ENCODE data around the gene ST3GAL5. TPM values are rescaled to one million over a fixed set of nuclear protein-coding genes. Genes with fewer than 3 reads are reported as not detected.

The ST3GAL5 gene
- total RNA-seq, 1 experiment from 2014 or later, result 5.9 TPM

- POLR2A ChIA-PET (ENCODE audit: unreplicated experiment), result no interaction called here
- H3K9me2 ChIP-seq (ENCODE audit: insufficient read depth), result no peaks in the 10 kb centered on the region
- no peak overlapping the region for H3K27ac ChIP-seq
- BruUV-seq (replicated peaks), result no TSS peak
- CTCF ChIA-PET, result no interaction called here
- no peak overlapping the region for H3K4me3 ChIP-seq
- H3F3A ChIP-seq (ENCODE audit: insufficient read depth, low read depth), result peaks cover 34% of the 10 kb centered on the region
- H4K20me1 ChIP-seq (ENCODE audit: insufficient read depth), result no peaks in the 10 kb centered on the region
- TF ChIP-seq EZH2 (IDR thresholded peaks at IDR 0.05; ENCODE audit: low read depth) (no peak), CTCF (conservative IDR thresholded peaks at IDR 0.05) (no peak)
- 0 out of 2 replicates have a peak overlapping the region, but pooled peaks have one; percentile 20 for H3K4me2 ChIP-seq
- H2AFZ ChIP-seq, result no peak overlapping the region
- no peak for DNase-seq
- H3K27me3 ChIP-seq (ENCODE audit: insufficient read depth, low read depth), result no peaks in the 10 kb centered on the region
- H3K79me2 ChIP-seq (ENCODE audit: low read depth), result no peaks in the 10 kb centered on the region
- 0 out of 2 replicates have a peak, but pooled peaks cover 3% of the 10 kb centered on the region for H3K36me3 ChIP-seq (ENCODE audit: low read depth)
- intact Hi-C loops (cut with micrococcal nuclease; ENCODE audit: unreplicated experiment), result no loop called here
- peaks cover 5% of the 10 kb centered on the region; the same call in 1 of the 2 replicates for H3K9me3 ChIP-seq (ENCODE audit: insufficient read depth, low read depth)
- peaks cover 87% of the 10 kb centered on the region for H3K4me1 ChIP-seq (replicated peaks; ENCODE audit: insufficient read depth)
Measured at GRCh38 chr2:85929096-85930050, 40.6 kb upstream of the ST3GAL5 start.

- Histone ChIP-seq H3K79me2 (ENCODE audit: low read depth) (no peaks in the 10 kb centered on the region), H3K4me3 (peak overlapping the region; percentile 33; the same call in 1 of the 2 replicates), H3K36me3 (ENCODE audit: low read depth) (0 out of 2 replicates have a peak, but pooled peaks cover 3% of the 10 kb centered on the region), H3F3A (ENCODE audit: insufficient read depth, low read depth) (peaks cover 45% of the 10 kb centered on the region), H4K20me1 (ENCODE audit: insufficient read depth) (no peaks in the 10 kb centered on the region), H3K27me3 (ENCODE audit: insufficient read depth, low read depth) (no peaks in the 10 kb centered on the region), H3K4me2 (peak overlapping the region; percentile 77), H3K27ac (peak overlapping the region; percentile 84), H3K9me2 (ENCODE audit: insufficient read depth) (no peaks in the 10 kb centered on the region), H2AFZ (peak overlapping the region; percentile 58; the same call in 1 of the 2 replicates), H3K4me1 (replicated peaks; ENCODE audit: insufficient read depth) (peaks cover 82% of the 10 kb centered on the region), H3K9me3 (ENCODE audit: insufficient read depth, low read depth) (peaks cover 5% of the 10 kb centered on the region; the same call in 1 of the 2 replicates)
- POLR2A ChIA-PET (ENCODE audit: unreplicated experiment), result interaction anchor here (0.6 kb wide), 1 partner anchor 80 kb away, joined by 3 read pairs; no protein-coding TSS in a partner anchor
- peak; percentile 17 to 68 for DNase-seq
- no peak for TF ChIP-seq EZH2 (IDR thresholded peaks at IDR 0.05; ENCODE audit: low read depth)
- no peak for TF ChIP-seq CTCF (conservative IDR thresholded peaks at IDR 0.05)
- no TSS peak for BruUV-seq (replicated peaks)
- CTCF ChIA-PET, result no interaction called here
- intact Hi-C loops (cut with micrococcal nuclease; ENCODE audit: unreplicated experiment), result loop anchor here (2.0 kb wide), 1 partner anchor 38 kb away; the partner anchor contains the start of gene ST3GAL5
Measured at GRCh38 chr2:85926931-85927661, 38.3 kb upstream of the ST3GAL5 start.

- intact Hi-C loops (cut with micrococcal nuclease; ENCODE audit: unreplicated experiment), result loop anchor here (2.0 kb wide), 1 partner anchor 38 kb away; the partner anchor contains the start of gene ST3GAL5
- no TSS peak for BruUV-seq (replicated peaks)
- Histone ChIP-seq H3K79me2 (ENCODE audit: low read depth) (no peaks in the 10 kb centered on the region), H3K36me3 (ENCODE audit: low read depth) (0 out of 2 replicates have a peak, but pooled peaks cover 3% of the 10 kb centered on the region), H3K4me2 (peak overlapping the region; percentile 77), H2AFZ (no peak overlapping the region), H3K9me2 (ENCODE audit: insufficient read depth) (no peaks in the 10 kb centered on the region), H3K9me3 (ENCODE audit: insufficient read depth, low read depth) (peaks cover 5% of the 10 kb centered on the region; the same call in 1 of the 2 replicates), H3K4me1 (replicated peaks; ENCODE audit: insufficient read depth) (peaks cover 82% of the 10 kb centered on the region), H3F3A (ENCODE audit: insufficient read depth, low read depth) (peaks cover 45% of the 10 kb centered on the region), H4K20me1 (ENCODE audit: insufficient read depth) (no peaks in the 10 kb centered on the region), H3K27ac (peak overlapping the region; percentile 84), H3K4me3 (peak overlapping the region; percentile 33; the same call in 1 of the 2 replicates), H3K27me3 (ENCODE audit: insufficient read depth, low read depth) (no peaks in the 10 kb centered on the region)
- DNase-seq, result peak; percentile 55 to 83
- ChIA-PET POLR2A (ENCODE audit: unreplicated experiment) (no interaction called here), CTCF (no interaction called here)
- TF ChIP-seq EZH2 (IDR thresholded peaks at IDR 0.05; ENCODE audit: low read depth), result no peak
- no peak for TF ChIP-seq CTCF (conservative IDR thresholded peaks at IDR 0.05)
Measured at GRCh38 chr2:85926526-85926925, 37.7 kb upstream of the ST3GAL5 start.
